Prostate gland (tissue), 2 donors: ENCODE results near the gene ZC2HC1C.

ENCODE experiments used
- CTCF ChIP-seq, 4 experiments: fragments of 200-600 bp in 2 of 4; fragments of 450-650 bp in 2 of 4; sonication (generic) in 2 of 4; IDR thresholded peaks; 1 replicate in 3 of 4; 2 replicates in 1 of 4; pipeline ENCODE4 v1.5.1; 2016 to 2019; ENCODE audit warnings: antibody characterized with exemption in 4 of 4, mild to moderate bottlenecking in 2 of 4, moderate library complexity in 2 of 4
- POLR2A ChIP-seq: fragments of 450-650 bp; IDR thresholded peaks from one replicate; pipeline ENCODE4 v1.6.1; 2016; ENCODE audit warnings: antibody characterized with exemption, mild to moderate bottlenecking

GRCh38 chr14:75069811-75070145 is 337 bp downstream of the ZC2HC1C start:
- TF ChIP-seq CTCF (IDR thresholded peaks at IDR 0.05) (no peak), POLR2A (no peak)
